ENCODE results near the gene LRBA.

DNA sequence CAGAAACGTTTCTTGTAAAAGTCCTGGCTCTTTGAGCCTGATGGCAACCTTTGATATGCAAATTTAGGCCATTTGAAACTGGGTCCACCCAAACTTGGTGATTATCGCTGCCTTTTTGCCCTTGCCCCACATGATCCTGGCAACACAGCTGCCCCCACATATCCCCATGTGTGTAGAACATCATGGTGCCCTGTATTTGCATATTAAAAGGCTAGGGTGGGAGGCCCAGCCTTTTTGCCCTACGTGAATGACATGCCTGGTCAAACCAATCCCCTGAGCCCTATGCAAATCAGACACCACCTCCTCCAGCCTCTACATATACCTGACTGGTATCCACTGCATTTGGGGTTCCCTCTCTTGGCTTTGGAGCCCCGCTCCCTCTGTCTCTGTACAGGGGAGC is 230.8 kb downstream of the LRBA start:
- TF ChIP-seq POLR2AphosphoS5 (IDR thresholded peaks at IDR 0.05; ENCODE audit: low read depth, low read length), result no peak
- TF ChIP-seq POLR2A (IDR thresholded peaks at IDR 0.05; ENCODE audit: low read depth, low read length), result no peak
- TF ChIP-seq TAF1 (IDR thresholded peaks at IDR 0.05; ENCODE audit: low read depth, low read length), result no peak

Data from GM12891 (cell line).